RWPE2 (cell line): ENCODE data around the gene GLT1D1.

ENCODE experiments used
- ATAC-seq: fragments of 200-7000 bp; cut with Tn5 transposase; 3 replicates; pipeline ENCODE4 v1.9.1; 2021; ENCODE audit warnings: low read depth
- DNase-seq: peaks from one replicate; pipeline ENCODE4 v3.0.0-alpha.2; 2020; ENCODE audit warnings: low spot score
- H3K27ac ChIP-seq: fragments of 450-650 bp; 2 replicates; pipeline ENCODE4 v1.5.1; 2017; ENCODE audit warnings: mild to moderate bottlenecking; ENCODE audit not compliant: poor library complexity, severe bottlenecking
- H3K27me3 ChIP-seq: fragments of 250-450 bp; sonication (Bioruptor Pico); 2 replicates; pipeline ENCODE4 v1.5.1; 2021; ENCODE audit warnings: mild to moderate bottlenecking, moderate library complexity; ENCODE audit not compliant: insufficient read depth, poor library complexity, severe bottlenecking
- H3K36me3 ChIP-seq: fragments of 250-450 bp; sonication (Bioruptor Pico); 2 replicates; pipeline ENCODE4 v1.5.1; 2020; ENCODE audit warnings: low read depth, mild to moderate bottlenecking, moderate library complexity
- H3K4me1 ChIP-seq: fragments of 250-450 bp; sonication (Bioruptor Pico); 2 replicates; pipeline ENCODE4 v1.5.1; 2021; ENCODE audit warnings: mild to moderate bottlenecking, moderate library complexity; ENCODE audit not compliant: insufficient read depth, poor library complexity, severe bottlenecking
- H3K4me3 ChIP-seq: fragments of 250-450 bp; sonication (Bioruptor Pico); 2 replicates; pipeline ENCODE4 v1.5.1; 2021; ENCODE audit warnings: mild to moderate bottlenecking, moderate library complexity; ENCODE audit not compliant: severe bottlenecking
- H3K9me3 ChIP-seq: fragments of 250-450 bp; sonication (Bioruptor Pico); 2 replicates; pipeline ENCODE4 v1.5.1; 2021; ENCODE audit warnings: mild to moderate bottlenecking, moderate library complexity; ENCODE audit not compliant: severe bottlenecking
- CTCF ChIP-seq: fragments of 450-650 bp; IDR thresholded peaks from one replicate; pipeline ENCODE4 v1.5.1; 2017; ENCODE audit warnings: mild to moderate bottlenecking, moderate library complexity; ENCODE audit not compliant: poor library complexity, severe bottlenecking

Gene GLT1D1

GRCh38 chr12:128813883-128814282 lies 39.4 kb upstream of the GLT1D1 start:
- no peak for ATAC-seq

GRCh38 chr12:128814411-128815261 lies 38.6 kb upstream of the GLT1D1 start:
- no peak for ATAC-seq
- Histone ChIP-seq H3K27ac (no peak overlapping the region), H3K4me3 (no peak overlapping the region), H3K27me3 (no peaks in the 10 kb centered on the region), H3K4me1 (peaks cover 18% of the 10 kb centered on the region), H3K9me3 (no peaks in the 10 kb centered on the region), H3K36me3 (peaks cover 54% of the 10 kb centered on the region)
- TF ChIP-seq CTCF = no peak
- DNase-seq = no peak

More at GRCh38 chr12:128813883-128814282, 39.4 kb upstream of the GLT1D1 start:
- no peak for DNase-seq
- H3K27me3 ChIP-seq = no peaks in the 10 kb centered on the region
- peaks cover 13% of the 10 kb centered on the region for H3K4me1 ChIP-seq
- H3K27ac ChIP-seq = no peak overlapping the region
- H3K4me3 ChIP-seq = no peak overlapping the region
- peaks cover 54% of the 10 kb centered on the region for H3K36me3 ChIP-seq
- no peaks in the 10 kb centered on the region for H3K9me3 ChIP-seq
- no peak for TF ChIP-seq CTCF

GRCh38 chr12:128815779-128816642 lies 37.3 kb upstream of the GLT1D1 start:
- no peak for DNase-seq
- Histone ChIP-seq H3K27ac (no peak overlapping the region), H3K4me3 (no peak overlapping the region), H3K36me3 (peaks cover 58% of the 10 kb centered on the region), H3K27me3 (no peaks in the 10 kb centered on the region), H3K4me1 (peaks cover 18% of the 10 kb centered on the region), H3K9me3 (no peaks in the 10 kb centered on the region)
- no peak for ATAC-seq
- no peak for TF ChIP-seq CTCF

GRCh38 chr12:128816643-128816920 lies 36.7 kb upstream of the GLT1D1 start:
- Histone ChIP-seq H3K36me3 (peaks cover 58% of the 10 kb centered on the region), H3K9me3 (no peaks in the 10 kb centered on the region), H3K4me1 (peaks cover 18% of the 10 kb centered on the region), H3K4me3 (no peak overlapping the region), H3K27ac (no peak overlapping the region), H3K27me3 (no peaks in the 10 kb centered on the region)
- TF ChIP-seq CTCF = no peak
- ATAC-seq (no peak), DNase-seq (no peak)
